ENCODE data around the gene EPO.
A peak's percentile ranks its signal among the peaks of the same experiment; 100 is the strongest.
"Not testable (repeated sequence)": the region's sequence is repeated elsewhere in the genome, so short reads cannot be mapped to it uniquely, and the experiment has no call there.

The EPO gene

GRCh38 chr7:100699018-100699417, 21.2 kb upstream of the EPO start:
- TF ChIP-seq EZH2 (IDR thresholded peaks at IDR 0.05; ENCODE audit: borderline replicate concordance, low read depth, low read length, severe bottlenecking) (no peak), CTCF (IDR thresholded peaks at IDR 0.05; ENCODE audit: borderline replicate concordance, extremely low read depth, low read length, poor library complexity, severe bottlenecking) (no peak)
- H3K4me2 ChIP-seq (ENCODE audit: insufficient read depth, low read length) = no peak overlapping the region
- no peaks in the 10 kb centered on the region for H3K79me2 ChIP-seq (ENCODE audit: insufficient read depth, low read length)
- H3K9me3 ChIP-seq (ENCODE audit: insufficient read depth, low read length, severe bottlenecking) = no peaks in the 10 kb centered on the region
- peaks cover 4% of the 10 kb centered on the region for H3K27me3 ChIP-seq (ENCODE audit: insufficient read depth, low read length, poor library complexity)
- peaks cover 7% of the 10 kb centered on the region for H3K4me1 ChIP-seq (ENCODE audit: insufficient read depth, low read length)
- H3K27ac ChIP-seq (ENCODE audit: low read length) = no peak overlapping the region
- no peaks in the 10 kb centered on the region for H3K36me3 ChIP-seq (ENCODE audit: insufficient read depth, low read length)
- H4K20me1 ChIP-seq (ENCODE audit: insufficient read depth, low read length) = no peaks in the 10 kb centered on the region
- no peak overlapping the region for H2AFZ ChIP-seq (ENCODE audit: low read depth, low read length)
- no peak overlapping the region for H3K4me3 ChIP-seq (ENCODE audit: low read depth in 1 of 2, low read length in 2 of 2)
- ATAC-seq (ENCODE audit: insufficient read depth, low read depth) (no peak), DNase-seq (no peak)
- no peak overlapping the region for H3K9ac ChIP-seq (ENCODE audit: low read depth, low read length)

DNA sequence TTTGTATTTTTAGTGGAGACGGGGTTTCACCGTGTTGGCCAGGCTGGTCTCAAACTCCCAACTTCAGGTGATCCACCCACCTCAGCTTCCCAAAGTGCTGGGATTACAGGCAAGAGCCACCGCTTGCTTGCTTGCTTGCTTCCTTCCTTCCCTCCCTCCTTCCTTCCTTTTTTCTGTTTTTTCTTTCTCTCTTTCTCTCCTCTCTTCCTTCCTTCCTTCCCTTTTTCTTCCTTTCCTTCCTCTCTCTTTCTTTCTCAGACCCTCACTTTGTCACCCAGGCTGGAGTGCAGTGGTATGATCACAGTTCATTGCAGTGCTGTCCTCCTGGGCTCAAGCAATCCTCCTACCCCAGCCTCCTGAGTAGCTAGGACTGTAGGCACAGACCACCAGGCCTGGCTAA, 19.2 kb upstream of the EPO start:
- not testable (repeated sequence) for H3K4me2 ChIP-seq (ENCODE audit: insufficient read depth, low read length); ATAC-seq (ENCODE audit: insufficient read depth, low read depth); H3K27me3 ChIP-seq (ENCODE audit: insufficient read depth, low read length, poor library complexity)

DNA sequence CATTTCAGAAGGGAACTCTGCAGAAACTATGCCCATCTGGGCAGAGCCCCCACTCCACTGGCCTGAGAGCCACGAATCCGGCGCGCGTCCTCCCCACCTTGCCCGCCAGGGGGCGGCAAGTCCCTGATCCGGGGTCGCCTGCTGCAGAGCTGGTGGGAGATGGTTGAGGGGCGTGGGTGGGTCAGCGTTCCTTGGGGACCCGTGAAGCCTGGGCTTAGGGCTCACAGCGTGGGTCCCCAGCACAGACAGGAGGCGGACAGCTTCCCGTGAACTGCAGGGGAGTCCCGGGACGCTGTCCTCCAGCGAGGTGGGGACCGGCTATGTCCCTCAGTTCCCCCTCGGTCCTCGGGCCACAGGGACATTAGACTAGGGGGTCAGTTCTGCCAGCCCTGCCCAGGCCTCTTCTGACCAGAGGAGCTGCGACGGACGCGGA, 14.9 kb upstream of the EPO start:
- H3K27ac ChIP-seq (ENCODE audit: low read length) = peak overlapping the region; percentile 87
- no peaks in the 10 kb centered on the region for H3K27me3 ChIP-seq (ENCODE audit: insufficient read depth, low read length, poor library complexity)
- peaks cover 29% of the 10 kb centered on the region for H3K4me1 ChIP-seq (ENCODE audit: insufficient read depth, low read length)
- ATAC-seq (ENCODE audit: insufficient read depth, low read depth) = peak; percentile 72
- DNase-seq = peak; percentile 84
- H3K9me3 ChIP-seq (ENCODE audit: insufficient read depth, low read length, severe bottlenecking) = no peaks in the 10 kb centered on the region
- H3K79me2 ChIP-seq (ENCODE audit: insufficient read depth, low read length) = peaks cover 21% of the 10 kb centered on the region
- H3K36me3 ChIP-seq (ENCODE audit: insufficient read depth, low read length) = peaks cover 18% of the 10 kb centered on the region
- TF ChIP-seq CTCF (IDR thresholded peaks at IDR 0.05; ENCODE audit: borderline replicate concordance, extremely low read depth, low read length, poor library complexity, severe bottlenecking) (peak; percentile 96), EZH2 (IDR thresholded peaks at IDR 0.05; ENCODE audit: borderline replicate concordance, low read depth, low read length, severe bottlenecking) (no peak)
- H3K9ac ChIP-seq (ENCODE audit: low read depth, low read length) = peak overlapping the region; percentile 84
- peak overlapping the region; percentile 83 for H3K4me2 ChIP-seq (ENCODE audit: insufficient read depth, low read length)
- H4K20me1 ChIP-seq (ENCODE audit: insufficient read depth, low read length) = peaks cover 10% of the 10 kb centered on the region
- peak overlapping the region; percentile 35 to 66; a peak in 3 of 4 replicates for H3K4me3 ChIP-seq (ENCODE audit: low read depth in 1 of 2, low read length in 2 of 2)
- peak overlapping the region; percentile 75 for H2AFZ ChIP-seq (ENCODE audit: low read depth, low read length)

More for the DNA sequence above, 19.2 kb upstream of the EPO start:
- H4K20me1 ChIP-seq (ENCODE audit: insufficient read depth, low read length); H3K36me3 ChIP-seq (ENCODE audit: insufficient read depth, low read length); DNase-seq; H3K9ac ChIP-seq (ENCODE audit: low read depth, low read length); H3K9me3 ChIP-seq (ENCODE audit: insufficient read depth, low read length, severe bottlenecking); H3K79me2 ChIP-seq (ENCODE audit: insufficient read depth, low read length); H3K4me1 ChIP-seq (ENCODE audit: insufficient read depth, low read length); H2AFZ ChIP-seq (ENCODE audit: low read depth, low read length); H3K27ac ChIP-seq (ENCODE audit: low read length); H3K4me3 ChIP-seq (ENCODE audit: low read depth in 1 of 2, low read length in 2 of 2): not testable (repeated sequence)

DNA sequence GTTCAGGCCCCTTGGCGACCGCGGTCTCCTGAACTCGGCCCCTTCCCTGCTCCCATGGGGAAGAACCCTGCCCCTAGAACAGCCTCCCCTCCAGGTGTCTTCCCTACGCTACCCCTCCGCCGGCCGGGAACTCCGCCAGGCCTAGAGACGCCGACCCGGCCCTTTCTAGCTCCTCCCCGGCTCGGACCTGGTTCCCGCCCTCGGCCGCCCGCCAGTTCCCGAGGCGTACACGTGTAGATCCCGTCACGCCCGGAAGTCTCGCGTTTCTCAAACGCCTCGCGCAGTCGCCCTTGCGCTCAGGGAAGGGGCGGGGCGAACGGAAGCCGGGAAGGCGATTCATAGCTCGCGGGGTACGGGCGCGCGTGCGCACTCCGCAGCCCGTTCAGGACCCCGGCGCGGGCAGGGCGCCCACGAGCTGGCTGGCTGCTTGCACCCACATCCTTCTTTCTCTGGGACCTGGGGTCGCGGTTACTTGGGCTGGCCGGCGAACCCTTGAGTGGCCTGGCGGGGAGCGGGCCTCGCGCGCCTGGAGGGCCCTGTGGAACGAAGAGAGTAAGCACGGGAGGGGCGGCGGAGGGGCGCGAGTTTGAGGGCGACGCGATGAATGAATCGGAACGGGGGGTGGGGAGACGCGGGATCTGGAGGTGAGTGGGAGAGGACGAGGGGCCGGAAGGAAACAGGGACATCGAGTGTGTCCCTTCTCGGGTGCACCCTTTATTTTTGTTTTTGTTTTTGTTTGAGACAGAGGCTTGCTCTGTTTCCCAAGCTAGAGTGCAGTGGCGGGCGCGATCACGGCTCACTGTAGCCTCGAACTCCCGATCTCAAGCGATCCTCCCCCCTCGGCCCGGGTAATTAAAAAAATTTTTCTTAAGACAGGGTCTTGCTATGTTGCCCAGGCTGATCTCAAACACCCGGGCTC, 14.3 kb upstream of the EPO start, which contains the start of gene POP7:
TSS of gene POP7 (plus strand) at position 369 of the 919 bp plus-strand sequence. CDS start 710 bp downstream, outside the sequence.
- DNase-seq = peak; percentile 99
- H3K9me3 ChIP-seq (ENCODE audit: insufficient read depth, low read length, severe bottlenecking) = no peaks in the 10 kb centered on the region
- H3K27ac ChIP-seq (ENCODE audit: low read length) = peak within 1 kb of the TSS; percentile 87
- H4K20me1 ChIP-seq (ENCODE audit: insufficient read depth, low read length) = peaks cover 10% of the 10 kb centered on the region
- peaks cover 21% of the 10 kb centered on the region for H3K79me2 ChIP-seq (ENCODE audit: insufficient read depth, low read length)
- peak within 1 kb of the TSS; percentile 90 for H2AFZ ChIP-seq (ENCODE audit: low read depth, low read length)
- peaks cover 29% of the 10 kb centered on the region for H3K4me1 ChIP-seq (ENCODE audit: insufficient read depth, low read length)
- no peaks in the 10 kb centered on the region for H3K27me3 ChIP-seq (ENCODE audit: insufficient read depth, low read length, poor library complexity)
- peak within 1 kb of the TSS; percentile 84 for H3K9ac ChIP-seq (ENCODE audit: low read depth, low read length)
- ATAC-seq (ENCODE audit: insufficient read depth, low read depth) = peak; percentile 90
- H3K36me3 ChIP-seq (ENCODE audit: insufficient read depth, low read length) = peaks cover 18% of the 10 kb centered on the region
- H3K4me2 ChIP-seq (ENCODE audit: insufficient read depth, low read length) = peak within 1 kb of the TSS; percentile 83
- TF ChIP-seq CTCF (IDR thresholded peaks at IDR 0.05; ENCODE audit: borderline replicate concordance, extremely low read depth, low read length, poor library complexity, severe bottlenecking) = no peak
- no peak for TF ChIP-seq EZH2 (IDR thresholded peaks at IDR 0.05; ENCODE audit: borderline replicate concordance, low read depth, low read length, severe bottlenecking)
- peak within 1 kb of the TSS; percentile 35 to 66 for H3K4me3 ChIP-seq (ENCODE audit: low read depth in 1 of 2, low read length in 2 of 2)
